ENCODE results near the gene CAVIN1. TPM values are rescaled to one million over a fixed set of nuclear protein-coding genes. Genes with fewer than 3 reads are reported as not detected.

CAVIN1 gene
- polyA plus RNA-seq, 1 experiment, result 326 TPM

DNA sequence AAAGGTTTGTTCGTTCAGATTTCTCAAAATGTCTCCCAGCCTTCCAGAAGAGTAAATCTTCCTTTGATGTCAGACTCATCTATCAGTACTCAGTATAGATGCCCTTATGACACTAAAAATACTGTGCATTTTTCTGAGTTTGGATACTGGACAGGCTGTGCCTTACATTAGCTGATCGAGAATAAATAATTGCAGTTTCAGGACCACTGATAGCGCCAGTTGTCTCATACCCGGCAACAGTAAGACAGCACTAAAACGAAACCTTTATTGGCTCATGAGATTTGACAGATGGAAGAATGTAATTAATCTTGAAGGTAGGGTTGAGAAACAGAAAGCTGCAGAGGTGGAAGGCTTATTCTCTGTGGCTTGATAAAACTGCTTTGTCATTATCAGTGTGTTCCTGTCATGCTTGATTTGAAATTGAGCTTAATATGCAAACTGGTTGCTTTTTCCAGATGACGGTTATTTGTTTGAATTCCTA lies 36.8 kb upstream of the CAVIN1 start:
- Histone ChIP-seq H3K4me3 (ENCODE audit: low read depth, low read length) (peak overlapping the region; percentile 84), H3K9me3 (ENCODE audit: control insufficient read depth, insufficient read depth, low read length) (no peaks in the 10 kb centered on the region), H3K27me3 (ENCODE audit: control insufficient read depth, insufficient read depth, low read length) (no peaks in the 10 kb centered on the region), H3K27ac (ENCODE audit: low read depth, low read length) (no peak overlapping the region)
- ChIA-PET CTCF (interaction anchor here (0.8 to 1.9 kb wide), 3 partner anchors 34 to 125 kb away, joined by 3 to 6 read pairs (median 3); no protein-coding TSS in a partner anchor), POLR2A (interaction anchor here (1.6 kb wide), 1 partner anchor 37 kb away, joined by 9 read pairs; the partner anchor contains the start of gene CAVIN1)
- no peak for DNase-seq (ENCODE audit: low read depth, low spot score)
- TF ChIP-seq, protein P1, sequence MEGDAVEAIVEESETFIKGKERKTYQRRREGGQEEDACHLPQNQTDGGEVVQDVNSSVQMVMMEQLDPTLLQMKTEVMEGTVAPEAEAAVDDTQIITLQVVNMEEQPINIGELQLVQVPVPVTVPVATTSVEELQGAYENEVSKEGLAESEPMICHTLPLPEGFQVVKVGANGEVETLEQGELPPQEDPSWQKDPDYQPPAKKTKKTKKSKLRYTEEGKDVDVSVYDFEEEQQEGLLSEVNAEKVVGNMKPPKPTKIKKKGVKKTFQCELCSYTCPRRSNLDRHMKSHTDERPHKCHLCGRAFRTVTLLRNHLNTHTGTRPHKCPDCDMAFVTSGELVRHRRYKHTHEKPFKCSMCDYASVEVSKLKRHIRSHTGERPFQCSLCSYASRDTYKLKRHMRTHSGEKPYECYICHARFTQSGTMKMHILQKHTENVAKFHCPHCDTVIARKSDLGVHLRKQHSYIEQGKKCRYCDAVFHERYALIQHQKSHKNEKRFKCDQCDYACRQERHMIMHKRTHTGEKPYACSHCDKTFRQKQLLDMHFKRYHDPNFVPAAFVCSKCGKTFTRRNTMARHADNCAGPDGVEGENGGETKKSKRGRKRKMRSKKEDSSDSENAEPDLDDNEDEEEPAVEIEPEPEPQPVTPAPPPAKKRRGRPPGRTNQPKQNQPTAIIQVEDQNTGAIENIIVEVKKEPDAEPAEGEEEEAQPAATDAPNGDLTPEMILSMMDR (IDR thresholded peaks at IDR 0.05; ENCODE audit: low read depth, low read length), result no peak

DNA sequence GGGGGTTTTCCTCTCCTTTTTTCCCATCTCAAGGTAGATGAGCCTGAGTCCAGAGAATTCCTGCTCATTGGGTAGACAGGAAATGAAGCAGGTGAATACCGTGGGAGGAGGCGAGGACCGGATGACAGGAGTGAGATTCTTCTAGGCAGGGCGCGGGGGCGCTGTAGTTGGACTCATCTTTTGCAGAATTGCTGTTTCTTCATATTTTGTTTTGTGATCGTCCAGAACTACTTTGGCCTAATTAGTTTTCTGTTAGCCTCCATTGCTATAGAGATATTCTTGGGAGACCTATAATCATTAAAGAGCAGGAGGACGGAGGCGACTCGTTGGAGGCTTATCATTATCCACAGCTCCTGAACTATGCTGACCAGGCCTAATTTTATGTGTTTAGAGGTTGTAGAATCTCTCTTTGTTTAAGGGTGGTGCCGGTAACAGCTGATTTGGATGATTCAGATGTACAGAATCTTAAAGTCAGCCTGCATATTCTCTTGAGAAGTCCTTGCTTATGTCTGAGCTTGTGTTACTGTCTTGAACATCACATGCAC lies 36.3 kb upstream of the CAVIN1 start:
- TF ChIP-seq, protein P1 (IDR thresholded peaks at IDR 0.05; ENCODE audit: low read depth, low read length), result peak; percentile 45
- Histone ChIP-seq H3K4me3 (ENCODE audit: low read depth, low read length) (peak overlapping the region; percentile 84), H3K9me3 (ENCODE audit: control insufficient read depth, insufficient read depth, low read length) (no peaks in the 10 kb centered on the region), H3K27ac (ENCODE audit: low read depth, low read length) (peak overlapping the region; percentile 86), H3K27me3 (ENCODE audit: control insufficient read depth, insufficient read depth, low read length) (no peaks in the 10 kb centered on the region)
- CTCF ChIA-PET, result interaction anchor here (1.4 to 1.9 kb wide), 2 partner anchors 33 to 58 kb away, joined by 3 to 6 read pairs; no protein-coding TSS in a partner anchor
- no peak for DNase-seq (ENCODE audit: low read depth, low spot score)
- POLR2A ChIA-PET, result interaction anchor here (1.6 kb wide), 1 partner anchor 37 kb away, joined by 9 read pairs; the partner anchor contains the start of gene CAVIN1

DNA sequence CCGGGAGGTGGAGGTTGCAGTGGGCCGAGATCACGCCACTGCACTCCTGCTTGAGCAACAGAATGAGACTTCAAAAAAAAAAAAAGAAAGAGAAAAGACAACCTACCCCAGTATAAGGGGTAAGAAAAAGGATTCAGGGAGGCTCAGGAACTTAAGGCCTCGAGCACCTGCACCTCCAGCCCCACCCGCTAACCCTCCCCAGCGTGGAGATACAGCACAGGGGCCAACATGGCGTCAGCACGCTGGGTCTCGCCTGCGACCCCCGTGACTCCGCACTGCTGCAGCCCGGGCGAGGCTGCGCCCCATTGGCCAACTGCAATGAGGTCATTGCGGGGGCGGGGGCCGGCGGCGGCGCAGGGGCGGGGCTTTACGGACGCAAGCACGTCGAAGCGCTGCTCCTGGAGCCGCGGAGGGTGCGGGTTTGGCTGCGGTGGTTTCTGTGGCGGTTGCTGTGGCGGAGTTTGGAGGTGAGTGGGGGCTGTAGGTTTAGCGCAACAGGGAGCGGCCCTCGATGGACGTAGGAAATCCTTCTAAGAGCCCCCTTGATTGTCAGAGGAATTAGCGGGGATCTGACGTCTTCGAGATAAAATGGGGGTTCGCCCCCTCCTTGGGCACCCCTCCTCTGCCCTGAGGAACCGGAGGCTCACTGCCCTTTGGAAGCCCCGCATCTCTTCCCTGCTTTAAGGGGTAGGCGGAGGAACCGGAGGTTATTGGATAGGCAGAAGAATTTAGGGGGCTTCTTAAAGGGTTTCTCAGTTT lies 35.6 kb upstream of the CAVIN1 start, which contains the start of gene ATP6V0A1:
TSS of gene ATP6V0A1 (plus strand) at position 382 of the 759 bp plus-strand sequence. CDS start 2,017 bp downstream, outside the sequence.
- TF ChIP-seq, protein P1 (IDR thresholded peaks at IDR 0.05; ENCODE audit: low read depth, low read length), result no peak
- POLR2A ChIA-PET, result interaction anchor here (1.6 kb wide), 1 partner anchor 36 kb away, joined by 9 read pairs; the partner anchor contains the start of gene CAVIN1
- Histone ChIP-seq H3K27me3 (ENCODE audit: control insufficient read depth, insufficient read depth, low read length) (no peaks in the 10 kb centered on the region), H3K4me3 (ENCODE audit: low read depth, low read length) (peak within 1 kb of the TSS; percentile 84), H3K27ac (ENCODE audit: low read depth, low read length) (peak within 1 kb of the TSS; percentile 86), H3K9me3 (ENCODE audit: control insufficient read depth, insufficient read depth, low read length) (no peaks in the 10 kb centered on the region)
- no peak for DNase-seq (ENCODE audit: low read depth, low spot score)
- CTCF ChIA-PET, result no interaction called here

DNA sequence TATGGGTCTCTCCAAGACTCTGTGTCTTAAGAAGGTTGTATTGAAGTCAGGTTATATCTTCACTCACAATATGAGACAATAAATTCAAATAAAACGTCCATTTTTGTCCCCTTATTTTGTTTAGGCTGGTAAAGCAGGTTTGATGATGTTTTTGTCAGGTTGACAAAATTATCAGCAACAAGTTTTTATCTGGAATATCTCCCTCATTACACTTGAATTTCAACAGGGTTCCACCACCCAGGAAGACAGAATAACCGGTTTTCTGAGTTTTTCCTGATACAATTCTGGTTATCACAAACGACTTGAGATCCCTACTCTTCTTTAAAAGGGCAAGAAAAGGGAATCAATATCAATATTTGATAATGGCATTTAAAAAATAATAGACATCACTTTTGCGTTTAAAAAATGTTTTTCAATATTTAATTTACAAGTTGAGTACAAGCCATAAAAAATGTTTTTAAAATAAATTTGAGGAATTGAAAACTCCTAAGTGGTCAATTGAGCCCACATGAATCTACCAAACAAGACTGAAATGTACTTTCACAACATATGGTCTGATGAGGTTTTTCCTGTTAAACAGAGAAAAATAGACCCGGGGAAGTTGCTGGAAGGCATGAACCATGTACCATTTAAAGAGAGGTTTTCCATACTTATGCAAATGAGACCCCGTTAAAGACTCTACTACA lies 34.2 kb upstream of the CAVIN1 start:
- POLR2A ChIA-PET, result no interaction called here
- no peak overlapping the region for H3K4me3 ChIP-seq (ENCODE audit: low read depth, low read length)
- H3K27me3 ChIP-seq (ENCODE audit: control insufficient read depth, insufficient read depth, low read length), result no peaks in the 10 kb centered on the region
- H3K27ac ChIP-seq (ENCODE audit: low read depth, low read length), result no peak overlapping the region
- TF ChIP-seq, protein P1 (IDR thresholded peaks at IDR 0.05; ENCODE audit: low read depth, low read length), result no peak
- no peaks in the 10 kb centered on the region for H3K9me3 ChIP-seq (ENCODE audit: control insufficient read depth, insufficient read depth, low read length)
- no peak for DNase-seq (ENCODE audit: low read depth, low spot score)
- CTCF ChIA-PET, result interaction anchor here (0.7 to 0.9 kb wide), 2 partner anchors 22 to 60 kb away, joined by 3 to 4 read pairs; no protein-coding TSS in a partner anchor

All from AG04450 (cell line).